Measurements from ENCODE around the gene DOCK10. TPM values are rescaled to one million over a fixed set of nuclear protein-coding genes. Genes with fewer than 3 reads are reported as not detected.

The DOCK10 gene
- polyA plus RNA-seq, 1 donor (not counting 4 experiments of a cell fraction or from before 2014, with no cell fraction given): 2.5 TPM

- dilution Hi-C loops (cut with MboI; ENCODE audit: extremely low pct_ligation_motif_present, low sequenced_read_pairs): no loop called here
- H3K9ac ChIP-seq (ENCODE audit: control insufficient read depth, extremely low read depth, insufficient read depth, low read length): no peak overlapping the region
- H3K9me1 ChIP-seq (ENCODE audit: control insufficient read depth, extremely low read depth, insufficient read depth, low read length): no peaks in the 10 kb centered on the region
- H3K27me3 ChIP-seq (ENCODE audit: control insufficient read depth, extremely low read depth, insufficient read depth, low read length): no peaks in the 10 kb centered on the region
- H3K27ac ChIP-seq (ENCODE audit: control insufficient read depth, insufficient read depth, low read length): no peak overlapping the region
- no peaks in the 10 kb centered on the region for H4K20me1 ChIP-seq (ENCODE audit: control insufficient read depth, extremely low read depth, insufficient read depth, low read length)
- DNase-seq (ENCODE audit: low read depth, low spot score) (peak; percentile 21), FAIRE-seq (peak; percentile 88)
- H3K4me2 ChIP-seq (ENCODE audit: control insufficient read depth, extremely low read depth, insufficient read depth, low read depth, low read length): peak overlapping the region; percentile 56
- H3K4me3 ChIP-seq (ENCODE audit: control insufficient read depth in 2 of 3, extremely low read depth in 1 of 3, insufficient read depth in 2 of 3, low read depth in 1 of 3, low read length in 3 of 3): no peak overlapping the region
- peaks cover 14% of the 10 kb centered on the region for H3K4me1 ChIP-seq (ENCODE audit: control insufficient read depth, extremely low read depth, insufficient read depth, low read length)
- TF ChIP-seq CTCF (optimal IDR thresholded peaks at IDR 0.05 in 1 of 3, IDR thresholded peaks at IDR 0.05 in 1 of 3, conservative IDR thresholded peaks at IDR 0.05 in 1 of 3; ENCODE audit: extremely low read depth in 1 of 3, insufficient read depth in 2 of 3, low read length in 3 of 3): no peak
- TF ChIP-seq EZH2 (IDR thresholded peaks at IDR 0.05; ENCODE audit: low read length): no peak
- no peaks in the 10 kb centered on the region for H3K9me3 ChIP-seq (ENCODE audit: control insufficient read depth, low read depth, low read length)
- H3K36me3 ChIP-seq (ENCODE audit: control insufficient read depth in 2 of 2, extremely low read depth in 1 of 2, insufficient read depth in 2 of 2, low read length in 2 of 2): no peaks in the 10 kb centered on the region
- no peaks in the 10 kb centered on the region for H3K79me2 ChIP-seq (ENCODE audit: control insufficient read depth, insufficient read depth, low read length)
- peak overlapping the region; percentile 30 for H2AFZ ChIP-seq (ENCODE audit: control insufficient read depth, low read length)
These were observed 234.9 kb downstream of the DOCK10 start for GRCh38 chr2:224807153-224807964.

GRCh38 chr2:224803930-224804329 lies 238.3 kb downstream of the DOCK10 start:
- H3K36me3 ChIP-seq (ENCODE audit: control insufficient read depth in 2 of 2, extremely low read depth in 1 of 2, insufficient read depth in 2 of 2, low read length in 2 of 2): no peaks in the 10 kb centered on the region
- H2AFZ ChIP-seq (ENCODE audit: control insufficient read depth, low read length): no peak overlapping the region
- H3K9me1 ChIP-seq (ENCODE audit: control insufficient read depth, extremely low read depth, insufficient read depth, low read length): no peaks in the 10 kb centered on the region
- FAIRE-seq: no peak
- H3K4me3 ChIP-seq (ENCODE audit: control insufficient read depth in 2 of 3, extremely low read depth in 1 of 3, insufficient read depth in 2 of 3, low read depth in 1 of 3, low read length in 3 of 3): no peak overlapping the region
- H3K27me3 ChIP-seq (ENCODE audit: control insufficient read depth, extremely low read depth, insufficient read depth, low read length): no peaks in the 10 kb centered on the region
- no peaks in the 10 kb centered on the region for H4K20me1 ChIP-seq (ENCODE audit: control insufficient read depth, extremely low read depth, insufficient read depth, low read length)
- H3K4me1 ChIP-seq (ENCODE audit: control insufficient read depth, extremely low read depth, insufficient read depth, low read length): peaks cover 14% of the 10 kb centered on the region
- no peak overlapping the region for H3K4me2 ChIP-seq (ENCODE audit: control insufficient read depth, extremely low read depth, insufficient read depth, low read depth, low read length)
- dilution Hi-C loops (cut with MboI; ENCODE audit: extremely low pct_ligation_motif_present, low sequenced_read_pairs): no loop called here
- TF ChIP-seq EZH2 (IDR thresholded peaks at IDR 0.05; ENCODE audit: low read length): no peak
- no peak for TF ChIP-seq CTCF (optimal IDR thresholded peaks at IDR 0.05 in 1 of 3, IDR thresholded peaks at IDR 0.05 in 1 of 3, conservative IDR thresholded peaks at IDR 0.05 in 1 of 3; ENCODE audit: extremely low read depth in 1 of 3, insufficient read depth in 2 of 3, low read length in 3 of 3)
- H3K9ac ChIP-seq (ENCODE audit: control insufficient read depth, extremely low read depth, insufficient read depth, low read length): no peak overlapping the region
- H3K27ac ChIP-seq (ENCODE audit: control insufficient read depth, insufficient read depth, low read length): no peak overlapping the region
- no peaks in the 10 kb centered on the region for H3K9me3 ChIP-seq (ENCODE audit: control insufficient read depth, low read depth, low read length)
- H3K79me2 ChIP-seq (ENCODE audit: control insufficient read depth, insufficient read depth, low read length): no peaks in the 10 kb centered on the region
- DNase-seq (ENCODE audit: low read depth, low spot score): no peak
